Testis (tissue), 3 donors: ENCODE measurements around the gene CCDC71L. TPM values are rescaled to one million over a fixed set of nuclear protein-coding genes. Genes with fewer than 3 reads are reported as not detected.
"Not testable (repeated sequence)": the region's sequence is repeated elsewhere in the genome, so short reads cannot be mapped to it uniquely, and the experiment has no call there.

ENCODE experiments used
- DNase-seq: peaks from one replicate; pipeline ENCODE4 v3.0.0-alpha.2; 2019
- H3K27ac ChIP-seq, 2 donors: fragments of 200-600 bp; sonication (generic); one replicate each; pipeline ENCODE4 v1.5.1; 2019
- H3K27me3 ChIP-seq: fragments of 200-600 bp; sonication (generic); one replicate; pipeline ENCODE4 v1.5.1; 2019
- H3K36me3 ChIP-seq: fragments of 200-600 bp; sonication (generic); one replicate; pipeline ENCODE4 v1.5.1; 2017; ENCODE audit warnings: low read depth; ENCODE audit errors: missing control alignments
- H3K4me1 ChIP-seq: fragments of 200-600 bp; sonication (generic); one replicate; pipeline ENCODE4 v1.5.1; 2019
- H3K4me3 ChIP-seq, 2 donors: fragments of 200-600 bp; sonication (generic); one replicate each; pipeline ENCODE4 v1.5.1; 2017 to 2019
- H3K9me3 ChIP-seq: fragments of 200-600 bp; sonication (generic); one replicate; pipeline ENCODE4 v1.5.1; 2017
- CTCF ChIP-seq, 3 experiments: fragments of 450-650 bp in 2 of 3; fragments of 200-600 bp in 1 of 3; sonication (generic) in 1 of 3; IDR thresholded peaks; one replicate each; pipeline ENCODE4 v1.5.1; 2016 to 2019; ENCODE audit warnings: antibody characterized with exemption in 3 of 3, mild to moderate bottlenecking in 2 of 3, moderate library complexity in 1 of 3
- POLR2A ChIP-seq: fragments of 450-650 bp; IDR thresholded peaks from one replicate; pipeline ENCODE4 v1.6.1; 2017; ENCODE audit warnings: antibody characterized with exemption, mild to moderate bottlenecking, moderate library complexity
- WGBS, 2 donors: methylation state at CpG; one replicate each; pipeline ENCODE4 v1.1.5; 2018; 5-methylcytosine and 5-hydroxymethylcytosine counted together
- intact Hi-C: fragments of 100-400 bp; cut with DNase I; formaldehyde crosslinking; loops from one replicate; pipeline ENCODE4 v1.15.1; 2023; ENCODE audit warnings: low total_unique reads
- polyA plus RNA-seq: library from polyadenylated mRNA; stranded (reverse); fragments of 350-450 nt; fragmentation: Illumina TruSeq; extraction: RNeasy Lipid Tissue Mini Kit (QIAGEN cat#74804); gene quantifications from one replicate; pipeline ENCODE4 v1.2.3, GENCODE V29; 2014; ENCODE audit warnings: low read depth, low replicate concordance; ENCODE audit not compliant: insufficient read depth
- total RNA-seq, 2 donors: library from RNA; depleted of rRNA; stranded (reverse); fragments of >200 nt; gene quantifications; one replicate each; pipeline ENCODE4 v1.2.3, GENCODE V29; 2016

Gene CCDC71L
- total and polyA plus RNA-seq, 3 donors from 2014 or later = 10.0 to 38.0 (median 33.9) TPM

GRCh38 chr7:106692450-106693051, 31.6 kb upstream of the CCDC71L start:
- DNase-seq = no peak
- H3K27ac ChIP-seq = no peak overlapping the region
- 79 to 81% methylated on average over 2 of the region's 2 CpGs for WGBS, 2 donors
- no peaks in the 10 kb centered on the region for H3K36me3 ChIP-seq
- TF ChIP-seq CTCF (IDR thresholded peaks at IDR 0.05) (no peak), POLR2A (no peak)
- no peaks in the 10 kb centered on the region for H3K4me1 ChIP-seq
- intact Hi-C loops = no loop called here
- H3K4me3 ChIP-seq = no peak overlapping the region
- H3K9me3 ChIP-seq = no peaks in the 10 kb centered on the region
- H3K27me3 ChIP-seq = no peaks in the 10 kb centered on the region

DNA sequence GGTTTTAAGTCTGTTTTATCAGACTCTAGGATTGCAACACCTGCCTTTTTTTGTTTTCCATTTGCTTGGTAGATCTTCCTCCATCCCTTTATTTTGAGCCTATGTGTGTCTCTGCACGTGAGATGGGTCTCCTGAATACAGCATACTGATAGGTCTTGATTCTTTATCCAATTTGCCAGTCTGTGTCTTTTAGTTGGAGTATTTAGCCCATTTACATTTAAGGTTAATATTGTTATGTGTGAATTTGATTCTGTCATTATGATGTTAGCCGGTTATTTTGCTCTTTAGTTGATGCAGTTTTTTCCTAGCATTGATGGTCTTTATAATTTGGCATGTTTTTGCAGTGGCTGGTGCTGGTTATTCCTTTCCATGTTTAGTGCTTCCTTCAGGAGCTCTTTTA, 27.2 kb upstream of the CCDC71L start:
- H3K4me3 ChIP-seq, H3K9me3 ChIP-seq, H3K4me1 ChIP-seq, H3K36me3 ChIP-seq, H3K27ac ChIP-seq, DNase-seq, H3K27me3 ChIP-seq, intact Hi-C loops: not testable (repeated sequence)
- 64 to 88% methylated on average over 2 of the region's 2 CpGs for WGBS, 2 donors

DNA sequence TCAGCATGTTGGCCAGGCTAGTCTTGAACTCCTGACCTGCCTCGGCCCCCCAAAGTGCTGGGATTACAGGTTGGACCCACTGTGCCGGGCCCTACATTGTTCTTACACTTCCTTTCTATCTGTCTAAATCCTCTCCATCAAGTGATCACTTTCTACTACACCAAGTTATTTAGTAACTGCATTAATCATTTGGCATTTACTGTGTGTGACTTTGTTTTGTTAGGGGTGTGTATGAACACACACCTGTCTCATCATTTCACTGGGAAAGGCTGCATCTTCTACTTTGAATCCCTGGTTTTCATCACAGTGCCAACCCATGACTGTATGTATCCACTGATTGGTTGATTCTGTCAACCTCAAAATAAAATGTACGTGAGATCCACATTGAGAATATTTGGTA, 23.0 kb upstream of the CCDC71L start:
- WGBS, 2 donors = 83 to 84% methylated on average over 3 of the region's 3 CpGs
- intact Hi-C loops = no loop called here
- Histone ChIP-seq H3K4me1 (no peaks in the 10 kb centered on the region), H3K27me3 (no peaks in the 10 kb centered on the region), H3K36me3 (no peaks in the 10 kb centered on the region), H3K27ac (no peak overlapping the region), H3K4me3 (no peak overlapping the region), H3K9me3 (no peaks in the 10 kb centered on the region)
- DNase-seq = no peak
- TF ChIP-seq POLR2A (no peak), CTCF (IDR thresholded peaks at IDR 0.05) (no peak)

- H3K27ac ChIP-seq = no peak overlapping the region
- DNase-seq = no peak
- H3K4me3 ChIP-seq = no peak overlapping the region
- H3K36me3 ChIP-seq = no peaks in the 10 kb centered on the region
- no peak for TF ChIP-seq POLR2A
- no peak for TF ChIP-seq CTCF (IDR thresholded peaks at IDR 0.05)
- WGBS, 2 donors = 69 to 79% methylated on average over 5 of the region's 5 CpGs
- H3K9me3 ChIP-seq = no peaks in the 10 kb centered on the region
- intact Hi-C loops = no loop called here
- no peaks in the 10 kb centered on the region for H3K4me1 ChIP-seq
- no peaks in the 10 kb centered on the region for H3K27me3 ChIP-seq
These were observed 21.0 kb upstream of the CCDC71L start for GRCh38 chr7:106681815-106682495.

GRCh38 chr7:106679153-106679931, 18.4 kb upstream of the CCDC71L start:
- Histone ChIP-seq H3K4me1 (no peaks in the 10 kb centered on the region), H3K36me3 (no peaks in the 10 kb centered on the region), H3K27ac (no peak overlapping the region), H3K9me3 (no peaks in the 10 kb centered on the region), H3K27me3 (no peaks in the 10 kb centered on the region), H3K4me3 (no peak overlapping the region)
- TF ChIP-seq CTCF (IDR thresholded peaks at IDR 0.05) (no peak), POLR2A (no peak)
- intact Hi-C loops = no loop called here
- DNase-seq = no peak
- WGBS, 2 donors = 68 to 76% methylated on average over 6 of the region's 6 CpGs
